ENCODE data around the gene BCR. TPM values are rescaled to one million over a fixed set of nuclear protein-coding genes. Genes with fewer than 3 reads are reported as not detected.
"Not testable (repeated sequence)": the region's sequence is repeated elsewhere in the genome, so short reads cannot be mapped to it uniquely, and the experiment has no call there.

BCR gene
- total RNA-seq, 1 donor from 2014 or later: 129 TPM

GRCh38 chr22:23309261-23309660, 129.0 kb downstream of the BCR start:
- DNase-seq (ENCODE audit: low read depth in 2 of 2): not testable (repeated sequence)

DNA sequence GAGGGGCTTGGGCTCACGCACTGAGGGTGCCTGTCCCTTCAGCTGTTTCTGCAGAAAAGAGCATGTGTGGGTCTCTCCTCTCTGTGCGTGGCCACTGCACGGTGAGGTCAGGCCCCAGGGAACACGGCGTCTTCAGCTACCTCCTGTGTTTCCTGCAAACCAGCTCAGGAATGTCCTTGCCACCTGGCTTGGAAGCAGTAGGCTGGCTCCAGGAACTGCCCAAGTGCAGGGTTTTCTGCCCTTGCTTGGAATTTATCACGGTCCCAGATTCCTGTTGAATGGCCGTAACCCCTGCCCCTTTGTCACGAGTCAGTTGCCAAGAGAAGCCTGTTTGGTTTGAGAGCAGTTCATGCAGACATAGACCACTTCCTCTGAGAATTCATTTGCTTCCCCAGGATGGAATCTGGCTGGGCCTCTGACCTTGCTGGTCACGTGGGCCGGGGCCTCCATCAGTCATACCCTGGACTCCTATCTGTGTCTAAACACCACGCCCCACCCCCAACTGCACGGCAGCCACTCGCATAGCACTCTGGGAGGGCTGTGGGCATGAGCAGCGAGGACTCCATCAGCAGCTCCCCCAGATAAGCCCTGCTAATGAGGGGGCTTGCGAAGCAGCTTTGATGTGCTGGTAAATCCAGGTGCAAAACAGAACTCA, 130.3 kb downstream of the BCR start:
- peak; percentile 68 to 72 for DNase-seq (ENCODE audit: low read depth in 2 of 2)

DNA sequence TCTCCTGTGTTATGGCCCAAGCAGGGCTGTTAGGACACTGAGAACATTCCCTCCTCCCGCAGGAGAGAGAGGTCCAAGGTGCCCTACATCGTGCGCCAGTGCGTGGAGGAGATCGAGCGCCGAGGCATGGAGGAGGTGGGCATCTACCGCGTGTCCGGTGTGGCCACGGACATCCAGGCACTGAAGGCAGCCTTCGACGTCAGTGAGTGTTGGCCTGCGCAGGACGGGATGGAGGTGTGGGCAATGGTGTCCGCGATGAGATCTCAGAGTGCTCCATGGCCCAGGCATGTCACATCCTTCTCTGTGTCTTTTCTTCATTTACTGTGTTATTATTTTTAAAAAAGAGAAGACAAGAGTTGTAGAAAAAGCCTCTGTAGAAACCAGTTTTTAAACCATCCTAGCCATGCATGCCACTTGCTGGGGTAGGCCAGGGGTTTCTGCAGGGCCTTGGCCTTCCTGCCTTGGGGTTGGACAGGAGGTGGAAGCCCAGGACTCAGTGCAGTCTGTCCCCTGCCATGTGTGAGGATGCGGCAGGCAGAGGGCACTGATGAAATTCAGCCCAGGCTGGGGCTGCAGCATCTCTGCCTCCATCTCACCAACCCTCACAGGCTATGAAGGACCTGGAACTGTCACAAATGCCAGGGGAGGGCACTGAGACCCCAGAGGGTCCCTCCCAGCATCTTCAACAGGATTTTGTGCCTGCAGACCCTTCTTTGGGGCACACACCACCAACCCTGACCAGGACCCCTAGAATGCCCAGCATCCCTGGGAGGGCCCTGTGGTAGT, 131.5 kb downstream of the BCR start:
- DNase-seq (ENCODE audit: low read depth in 2 of 2): not testable (repeated sequence)

DNA sequence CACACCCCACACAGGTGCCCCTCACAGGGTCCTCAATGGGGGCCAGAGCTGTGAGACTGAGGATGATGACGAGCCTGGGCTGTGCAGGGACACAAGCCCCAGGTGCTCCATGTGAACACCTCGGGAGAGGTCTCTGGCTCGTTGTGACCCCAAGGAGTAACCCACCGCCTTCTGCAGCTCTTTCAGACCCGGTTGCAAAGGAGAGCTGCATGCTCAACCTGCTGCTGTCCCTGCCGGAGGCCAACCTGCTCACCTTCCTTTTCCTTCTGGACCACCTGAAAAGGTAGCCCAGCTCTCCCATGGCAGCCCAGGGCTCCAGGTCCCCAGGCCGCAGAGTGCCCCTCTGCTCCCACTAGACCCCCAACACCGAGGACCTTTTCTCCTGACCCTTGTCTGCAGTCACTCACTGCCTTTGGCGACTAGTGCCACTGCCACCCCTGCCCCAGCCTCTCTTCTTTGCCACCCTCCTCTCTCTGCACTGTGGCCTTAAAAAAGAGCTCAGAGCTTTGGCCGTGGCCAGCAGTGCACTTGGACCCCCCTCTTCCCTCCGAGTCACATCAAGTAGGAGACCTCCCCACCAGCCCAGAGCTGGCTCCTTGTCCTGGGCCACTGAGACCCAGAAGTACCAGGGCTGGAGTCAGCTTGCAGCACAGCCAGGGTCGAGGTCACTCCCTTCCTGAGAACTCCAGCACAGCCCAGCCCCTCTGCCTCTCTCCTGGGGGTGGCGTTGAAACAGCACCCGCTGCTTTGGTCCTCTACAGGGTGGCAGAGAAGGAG, 133.7 kb downstream of the BCR start:
- DNase-seq (ENCODE audit: low read depth in 2 of 2): no peak

DNA sequence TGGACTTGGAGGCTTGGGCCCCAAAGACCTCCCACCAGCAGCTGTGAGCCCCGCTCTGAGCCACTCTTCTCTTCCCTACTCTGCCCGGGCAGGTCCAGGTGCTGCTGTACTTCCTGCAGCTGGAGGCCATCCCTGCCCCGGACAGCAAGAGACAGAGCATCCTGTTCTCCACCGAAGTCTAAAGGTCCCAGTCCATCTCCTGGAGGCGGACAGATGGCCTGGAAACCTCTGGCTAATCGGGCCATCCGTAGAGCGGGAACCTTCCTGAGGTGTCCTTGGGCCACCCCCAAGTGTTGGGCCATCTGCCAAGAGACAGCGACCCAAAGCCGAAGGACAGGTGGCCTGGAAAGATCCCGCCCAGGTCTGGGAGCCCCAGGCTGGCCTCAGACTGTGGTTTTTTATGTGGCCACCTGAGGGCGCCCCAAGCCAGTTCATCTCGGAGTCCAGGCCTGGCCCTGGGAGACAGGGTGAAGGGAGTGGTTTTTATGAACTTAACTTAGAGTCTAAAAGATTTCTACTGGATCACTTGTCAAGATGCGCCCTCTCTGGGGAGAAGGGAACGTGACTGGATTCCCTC, 135.1 kb downstream of the BCR start:
- DNase-seq (ENCODE audit: low read depth in 2 of 2): peak; percentile 66 to 68

- DNase-seq (ENCODE audit: low read depth in 2 of 2): not testable (repeated sequence)
Measured at GRCh38 chr22:23316596-23316995, 136.3 kb downstream of the BCR start.

- not testable (repeated sequence) for DNase-seq (ENCODE audit: low read depth in 2 of 2)
Measured at GRCh38 chr22:23318316-23318715, 138.0 kb downstream of the BCR start.

DNA sequence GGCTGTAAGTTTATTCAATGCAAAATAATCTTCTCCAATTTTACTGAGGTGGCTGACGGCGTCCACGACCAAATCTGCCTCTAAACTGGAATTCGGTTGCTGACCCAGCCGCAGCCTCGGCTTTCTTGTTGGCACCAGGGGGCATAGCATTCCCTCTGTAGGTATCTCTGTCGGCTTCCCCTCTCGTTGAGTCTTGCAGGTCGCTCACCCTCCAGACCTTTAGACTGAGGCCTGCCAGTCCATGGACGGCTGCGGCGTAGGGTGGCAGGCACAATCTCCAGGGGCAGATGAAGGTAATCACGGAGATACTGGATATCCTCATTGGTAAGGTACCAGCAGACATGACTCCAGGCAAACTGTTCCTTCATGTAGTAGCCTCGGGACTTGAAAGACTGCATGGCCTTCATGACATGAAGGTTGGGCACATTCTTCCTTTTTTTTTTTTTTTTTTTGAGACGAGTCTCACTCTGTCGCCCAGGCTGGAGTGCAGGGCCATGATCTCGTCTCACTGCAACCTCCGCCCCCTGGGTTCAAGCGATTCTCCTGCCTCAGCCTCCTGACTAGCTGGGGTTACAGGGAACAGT, 142.3 kb downstream of the BCR start:
- DNase-seq (ENCODE audit: low read depth in 2 of 2): not testable (repeated sequence)

DNA sequence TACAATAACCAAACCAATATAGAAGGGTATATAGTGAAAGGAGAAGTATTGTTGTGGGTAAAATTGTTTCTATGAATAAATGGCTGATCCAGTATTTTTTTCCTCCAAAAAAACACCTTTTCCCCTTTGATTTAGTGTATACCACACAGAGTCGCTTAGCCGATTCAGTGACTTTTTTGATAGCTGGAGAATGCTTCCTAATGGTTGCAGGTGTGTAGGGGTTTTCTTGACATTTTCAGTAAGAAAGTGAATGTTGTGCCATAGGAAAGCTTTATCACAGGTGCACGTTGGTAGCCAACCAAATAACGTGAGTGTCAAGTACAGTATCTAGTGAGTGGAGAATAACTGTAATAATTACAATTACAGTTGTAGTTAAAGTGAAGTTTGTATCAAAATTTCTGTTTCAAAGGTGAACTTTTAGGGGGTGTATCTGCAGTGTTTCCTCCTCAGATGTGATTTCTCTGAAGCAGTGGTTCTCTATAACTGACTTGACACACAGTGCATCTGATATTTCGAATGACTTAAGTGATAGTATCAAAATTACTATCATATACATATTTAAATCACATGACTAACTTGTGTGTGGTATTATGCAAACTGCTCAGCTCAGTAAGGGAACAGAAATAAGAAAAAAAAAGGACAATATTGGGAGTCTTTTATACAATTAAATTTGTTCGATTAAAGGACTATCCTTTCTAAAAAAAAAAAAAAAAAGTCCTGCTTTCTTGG, 143.8 kb downstream of the BCR start:
- not testable (repeated sequence) for DNase-seq (ENCODE audit: low read depth in 2 of 2)

DNA sequence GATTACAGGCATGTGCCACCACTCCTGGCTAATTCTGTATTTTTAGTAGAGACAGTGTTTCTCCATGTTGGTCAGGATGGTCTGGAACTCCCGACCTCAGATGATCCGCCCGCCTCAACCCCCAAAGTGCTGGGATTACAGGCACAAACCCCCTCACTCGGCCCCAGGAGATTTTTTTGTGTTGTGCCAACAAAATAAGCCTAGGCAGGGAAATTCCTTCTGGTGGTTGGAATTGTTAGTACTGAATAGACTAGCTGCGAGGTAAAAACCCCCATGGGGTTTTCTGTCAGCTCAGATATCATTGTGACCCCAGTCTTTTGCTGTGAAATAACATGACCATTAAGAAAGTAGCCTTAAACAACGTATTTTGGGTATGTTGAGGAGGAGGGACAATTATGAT, 144.9 kb downstream of the BCR start:
- no peak for DNase-seq (ENCODE audit: low read depth in 2 of 2)

DNA sequence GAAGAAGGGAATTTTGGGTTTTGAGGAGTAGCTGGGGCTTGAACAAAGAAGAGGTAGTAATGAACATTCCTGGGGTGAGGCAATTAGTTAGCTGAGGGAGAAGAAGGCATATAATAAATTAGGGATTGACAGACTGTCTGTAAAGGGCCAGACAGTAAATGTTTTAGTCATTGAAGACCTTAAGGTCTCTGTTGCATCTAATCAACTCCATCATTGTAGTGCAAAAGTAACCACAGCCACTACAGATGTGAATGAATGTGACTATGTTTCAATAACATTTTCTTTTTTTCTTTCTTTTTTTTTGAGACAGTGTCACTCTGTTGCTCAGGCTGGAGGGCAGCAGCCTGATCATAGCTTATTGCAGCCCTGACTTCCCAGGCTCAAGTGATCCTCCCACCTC, 153.5 kb downstream of the BCR start:
- DNase-seq (ENCODE audit: low read depth in 2 of 2): not testable (repeated sequence)

GRCh38 chr22:23337672-23338071, 157.4 kb downstream of the BCR start:
- DNase-seq (ENCODE audit: low read depth in 2 of 2): not testable (repeated sequence)

GRCh38 chr22:23341942-23342695, 161.8 kb downstream of the BCR start:
- DNase-seq (ENCODE audit: low read depth in 2 of 2): not testable (repeated sequence)

GRCh38 chr22:23351321-23351720, 171.0 kb downstream of the BCR start:
- no peak for DNase-seq (ENCODE audit: low read depth in 2 of 2)

- no peak for DNase-seq (ENCODE audit: low read depth in 2 of 2)
Measured at GRCh38 chr22:23353004-23353403, 172.7 kb downstream of the BCR start.

DNA sequence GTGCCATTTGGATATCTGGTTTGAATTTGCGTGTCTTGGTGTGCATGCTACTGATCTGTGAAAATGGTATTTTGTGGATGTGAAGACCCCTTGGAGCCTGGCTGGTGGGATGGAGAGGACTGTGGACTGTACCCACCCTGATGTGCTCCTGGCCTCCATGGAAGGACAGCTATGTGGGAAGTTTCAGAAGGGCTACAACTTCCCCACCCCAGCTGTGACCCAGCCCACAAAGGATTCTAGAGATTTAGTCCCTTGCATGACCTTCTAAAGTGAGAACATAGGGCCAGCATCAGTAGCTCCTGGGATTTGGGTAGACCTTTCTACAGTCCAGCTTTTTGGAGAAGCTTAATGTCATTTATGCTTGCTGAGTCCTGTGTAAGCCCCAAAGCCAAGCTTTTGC, 173.4 kb downstream of the BCR start:
- DNase-seq (ENCODE audit: low read depth in 2 of 2): no peak

DNA sequence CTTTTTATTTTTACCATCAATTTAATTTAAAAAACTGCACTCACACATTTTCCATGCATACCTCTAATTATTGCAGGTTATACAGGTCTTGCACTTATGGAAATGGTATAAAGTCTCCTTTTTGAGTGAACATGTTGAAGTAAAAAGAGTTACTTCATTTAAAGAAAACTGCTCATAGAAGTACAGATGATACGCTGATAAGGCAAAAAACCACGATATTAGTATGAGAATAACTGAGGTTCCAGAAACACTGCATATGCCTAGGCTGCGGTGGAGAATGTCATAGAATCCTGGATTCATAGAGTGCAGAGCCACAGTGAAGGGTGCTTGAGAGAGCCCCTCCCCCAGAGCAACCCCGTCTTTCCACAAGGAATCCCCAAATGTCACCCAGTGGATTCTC, 175.8 kb downstream of the BCR start:
- DNase-seq (ENCODE audit: low read depth in 2 of 2): no peak

- DNase-seq (ENCODE audit: low read depth in 2 of 2): peak; percentile 16 to 73
Measured at GRCh38 chr22:23357053-23357452, 176.7 kb downstream of the BCR start.

DNA sequence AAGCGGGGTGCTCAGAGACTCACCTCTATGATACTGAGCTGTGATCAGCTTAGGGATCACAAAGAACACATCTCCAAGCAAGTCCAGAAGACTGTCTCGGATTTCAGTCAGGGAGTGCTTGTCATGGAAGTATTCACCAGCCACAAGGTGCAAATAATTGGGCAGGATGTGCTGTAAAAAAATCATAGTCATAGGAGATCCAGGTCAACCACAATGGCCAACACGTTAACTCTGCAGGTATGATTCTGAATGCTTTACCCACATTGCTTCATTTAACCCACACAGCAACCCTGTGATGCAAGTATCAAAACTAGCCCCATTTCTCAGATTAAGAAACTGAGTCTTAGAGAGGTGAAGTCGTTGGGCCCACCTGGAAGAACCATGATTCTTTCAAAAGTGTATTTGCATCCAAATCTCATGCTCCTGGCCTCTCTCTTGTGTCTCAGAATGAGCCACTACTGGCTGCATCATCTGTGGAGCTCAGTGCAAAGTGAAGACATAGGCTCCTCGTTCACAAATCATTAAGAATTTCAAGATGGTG, 179.3 kb downstream of the BCR start:
- no peak for DNase-seq (ENCODE audit: low read depth in 2 of 2)

DNA sequence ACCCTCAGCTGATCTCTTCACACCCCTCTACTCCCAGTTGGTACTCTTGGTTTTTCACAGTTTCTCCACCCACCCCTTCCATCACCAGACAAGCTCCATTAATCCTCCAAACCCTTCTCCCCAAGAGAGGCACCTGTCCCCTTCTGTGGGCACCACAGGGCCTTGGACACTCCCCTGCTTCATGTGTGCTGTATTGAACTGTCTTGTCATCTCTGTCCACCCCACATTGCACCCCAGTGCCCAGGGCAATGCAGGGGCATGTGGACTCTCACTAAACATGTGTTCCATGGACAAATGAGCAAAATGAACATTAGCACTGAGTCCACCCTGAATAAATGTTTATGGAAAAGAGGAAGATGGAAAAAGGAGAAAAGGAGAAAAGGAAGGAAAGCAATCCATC, 181.4 kb downstream of the BCR start:
- DNase-seq (ENCODE audit: low read depth in 2 of 2): no peak

All from lung microvascular endothelial cell (primary cell).